ENCODE measurements around the gene RALGPS2. TPM values are rescaled to one million over a fixed set of nuclear protein-coding genes. Genes with fewer than 3 reads are reported as not detected.

The RALGPS2 gene
- total RNA-seq, 1 experiment from 2014 or later: 38.0 TPM

DNA sequence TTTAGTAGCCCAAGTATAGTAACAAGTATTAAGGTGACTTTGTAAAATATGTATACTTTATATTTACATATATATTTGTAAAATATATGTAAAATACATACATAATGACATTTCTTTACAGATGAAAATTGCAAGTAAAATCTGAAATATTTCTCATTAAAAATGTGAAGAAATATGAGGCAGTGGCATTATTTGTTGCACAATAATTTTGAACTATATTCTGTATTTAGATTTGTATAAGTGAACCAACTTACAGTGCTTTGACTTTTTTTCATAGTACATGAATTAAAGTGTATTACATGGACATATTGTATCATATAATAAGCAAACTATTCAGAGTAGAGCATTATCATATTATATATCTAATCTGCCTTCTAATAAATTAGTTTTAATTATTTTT, 85.5 kb downstream of the RALGPS2 start:
- TF ChIP-seq CDX4 (CRISPR knock-in tag; IDR thresholded peaks at IDR 0.05; ENCODE audit: borderline replicate concordance) (no peak), NR3C1 (CRISPR knock-in tag; conservative IDR thresholded peaks at IDR 0.05; ENCODE audit: low read depth) (no peak), SMAD4 (CRISPR knock-in tag; IDR thresholded peaks at IDR 0.05) (no peak)
- TF ChIP-seq, protein P1, sequence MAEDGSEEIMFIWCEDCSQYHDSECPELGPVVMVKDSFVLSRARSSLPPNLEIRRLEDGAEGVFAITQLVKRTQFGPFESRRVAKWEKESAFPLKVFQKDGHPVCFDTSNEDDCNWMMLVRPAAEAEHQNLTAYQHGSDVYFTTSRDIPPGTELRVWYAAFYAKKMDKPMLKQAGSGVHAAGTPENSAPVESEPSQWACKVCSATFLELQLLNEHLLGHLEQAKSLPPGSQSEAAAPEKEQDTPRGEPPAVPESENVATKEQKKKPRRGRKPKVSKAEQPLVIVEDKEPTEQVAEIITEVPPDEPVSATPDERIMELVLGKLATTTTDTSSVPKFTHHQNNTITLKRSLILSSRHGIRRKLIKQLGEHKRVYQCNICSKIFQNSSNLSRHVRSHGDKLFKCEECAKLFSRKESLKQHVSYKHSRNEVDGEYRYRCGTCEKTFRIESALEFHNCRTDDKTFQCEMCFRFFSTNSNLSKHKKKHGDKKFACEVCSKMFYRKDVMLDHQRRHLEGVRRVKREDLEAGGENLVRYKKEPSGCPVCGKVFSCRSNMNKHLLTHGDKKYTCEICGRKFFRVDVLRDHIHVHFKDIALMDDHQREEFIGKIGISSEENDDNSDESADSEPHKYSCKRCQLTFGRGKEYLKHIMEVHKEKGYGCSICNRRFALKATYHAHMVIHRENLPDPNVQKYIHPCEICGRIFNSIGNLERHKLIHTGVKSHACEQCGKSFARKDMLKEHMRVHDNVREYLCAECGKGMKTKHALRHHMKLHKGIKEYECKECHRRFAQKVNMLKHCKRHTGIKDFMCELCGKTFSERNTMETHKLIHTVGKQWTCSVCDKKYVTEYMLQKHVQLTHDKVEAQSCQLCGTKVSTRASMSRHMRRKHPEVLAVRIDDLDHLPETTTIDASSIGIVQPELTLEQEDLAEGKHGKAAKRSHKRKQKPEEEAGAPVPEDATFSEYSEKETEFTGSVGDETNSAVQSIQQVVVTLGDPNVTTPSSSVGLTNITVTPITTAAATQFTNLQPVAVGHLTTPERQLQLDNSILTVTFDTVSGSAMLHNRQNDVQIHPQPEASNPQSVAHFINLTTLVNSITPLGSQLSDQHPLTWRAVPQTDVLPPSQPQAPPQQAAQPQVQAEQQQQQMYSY (CRISPR knock-in tag; IDR thresholded peaks at IDR 0.05): no peak
- peaks cover 5% of the 10 kb centered on the region; the same call in 1 of the 2 replicates for H3K4me1 Mint-ChIP-seq
- POLR2A ChIA-PET: no interaction called here
- H3K36me3 Mint-ChIP-seq: peaks cover 2% of the 10 kb centered on the region
- DNase-seq (ENCODE audit: low spot score) (no peak), ATAC-seq (no peak)
- no peak overlapping the region for H3K4me3 Mint-ChIP-seq
- CTCF ChIA-PET: no interaction called here
- H3K27me3 Mint-ChIP-seq (ENCODE audit: low read depth): no peaks in the 10 kb centered on the region
- no peaks in the 10 kb centered on the region for H3K9me3 Mint-ChIP-seq
- no peak overlapping the region for H3K27ac Mint-ChIP-seq

GRCh38 chr1:178818416-178818815, 93.4 kb downstream of the RALGPS2 start:
- CTCF ChIA-PET: no interaction called here
- POLR2A ChIA-PET: no interaction called here
- Mint-ChIP-seq H3K4me3 (no peak overlapping the region), H3K27ac (no peak overlapping the region), H3K4me1 (no peaks in the 10 kb centered on the region), H3K9me3 (no peaks in the 10 kb centered on the region), H3K27me3 (ENCODE audit: low read depth) (no peaks in the 10 kb centered on the region), H3K36me3 (no peaks in the 10 kb centered on the region)
- ATAC-seq (no peak), DNase-seq (ENCODE audit: low spot score) (no peak)
- TF ChIP-seq ERG (CRISPR knock-in tag; IDR thresholded peaks at IDR 0.05) (no peak), E2F1 (CRISPR knock-in tag; IDR thresholded peaks at IDR 0.05) (no peak), CDX4 (CRISPR knock-in tag; IDR thresholded peaks at IDR 0.05; ENCODE audit: borderline replicate concordance) (no peak), FOXJ3 (CRISPR knock-in tag; IDR thresholded peaks at IDR 0.05; ENCODE audit: borderline replicate concordance) (no peak), HMGXB4 (CRISPR knock-in tag; IDR thresholded peaks at IDR 0.05) (no peak), ZNF138 (CRISPR knock-in tag; conservative IDR thresholded peaks at IDR 0.05) (no peak), AFF4 (CRISPR knock-in tag; IDR thresholded peaks at IDR 0.05; ENCODE audit: borderline replicate concordance) (no peak), SMAD4 (CRISPR knock-in tag; IDR thresholded peaks at IDR 0.05) (no peak)
- TF ChIP-seq, protein P2, sequence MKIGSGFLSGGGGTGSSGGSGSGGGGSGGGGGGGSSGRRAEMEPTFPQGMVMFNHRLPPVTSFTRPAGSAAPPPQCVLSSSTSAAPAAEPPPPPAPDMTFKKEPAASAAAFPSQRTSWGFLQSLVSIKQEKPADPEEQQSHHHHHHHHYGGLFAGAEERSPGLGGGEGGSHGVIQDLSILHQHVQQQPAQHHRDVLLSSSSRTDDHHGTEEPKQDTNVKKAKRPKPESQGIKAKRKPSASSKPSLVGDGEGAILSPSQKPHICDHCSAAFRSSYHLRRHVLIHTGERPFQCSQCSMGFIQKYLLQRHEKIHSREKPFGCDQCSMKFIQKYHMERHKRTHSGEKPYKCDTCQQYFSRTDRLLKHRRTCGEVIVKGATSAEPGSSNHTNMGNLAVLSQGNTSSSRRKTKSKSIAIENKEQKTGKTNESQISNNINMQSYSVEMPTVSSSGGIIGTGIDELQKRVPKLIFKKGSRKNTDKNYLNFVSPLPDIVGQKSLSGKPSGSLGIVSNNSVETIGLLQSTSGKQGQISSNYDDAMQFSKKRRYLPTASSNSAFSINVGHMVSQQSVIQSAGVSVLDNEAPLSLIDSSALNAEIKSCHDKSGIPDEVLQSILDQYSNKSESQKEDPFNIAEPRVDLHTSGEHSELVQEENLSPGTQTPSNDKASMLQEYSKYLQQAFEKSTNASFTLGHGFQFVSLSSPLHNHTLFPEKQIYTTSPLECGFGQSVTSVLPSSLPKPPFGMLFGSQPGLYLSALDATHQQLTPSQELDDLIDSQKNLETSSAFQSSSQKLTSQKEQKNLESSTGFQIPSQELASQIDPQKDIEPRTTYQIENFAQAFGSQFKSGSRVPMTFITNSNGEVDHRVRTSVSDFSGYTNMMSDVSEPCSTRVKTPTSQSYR (CRISPR knock-in tag; IDR thresholded peaks at IDR 0.05): no peak

All from WTC11 (cell line).